Stimulated activated CD4-positive, alpha-beta T cell treated with anti-CD3 and anti-CD28 coated beads, Interleukin-1b, Interleukin-23, amount 100 ng/mL, for 48 hours (primary cell): ENCODE results near the gene RNU6-1.
A peak's percentile ranks its signal among the peaks of the same experiment; 100 is the strongest.

Source experiments
- DNase-seq: peaks from one replicate; pipeline ENCODE4 v3.0.0-alpha.2; 2020

The RNU6-1 gene

GRCh38 chr15:67855842-67856241, 16.0 kb upstream of the RNU6-1 start:
- no peak for DNase-seq

DNA sequence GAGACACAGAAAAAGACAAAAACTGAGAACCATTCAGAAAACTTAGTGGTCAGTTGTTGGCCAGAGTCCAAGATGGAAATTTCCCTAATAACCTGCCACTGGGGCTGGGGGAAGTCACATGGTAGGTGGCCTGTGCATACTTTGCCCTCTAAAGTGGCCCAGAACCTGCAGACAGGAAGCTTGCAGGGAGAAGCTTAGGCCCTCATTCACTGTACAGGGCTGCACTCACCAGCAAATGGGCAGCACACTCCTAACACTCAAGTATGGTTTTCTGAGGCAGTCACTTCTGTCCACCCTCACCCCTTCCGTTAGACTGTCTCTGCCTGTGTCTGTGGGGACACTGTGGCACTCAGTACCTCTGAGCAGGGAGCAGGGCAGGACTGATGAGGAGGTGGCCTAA, 14.5 kb upstream of the RNU6-1 start:
- DNase-seq, result no peak

DNA sequence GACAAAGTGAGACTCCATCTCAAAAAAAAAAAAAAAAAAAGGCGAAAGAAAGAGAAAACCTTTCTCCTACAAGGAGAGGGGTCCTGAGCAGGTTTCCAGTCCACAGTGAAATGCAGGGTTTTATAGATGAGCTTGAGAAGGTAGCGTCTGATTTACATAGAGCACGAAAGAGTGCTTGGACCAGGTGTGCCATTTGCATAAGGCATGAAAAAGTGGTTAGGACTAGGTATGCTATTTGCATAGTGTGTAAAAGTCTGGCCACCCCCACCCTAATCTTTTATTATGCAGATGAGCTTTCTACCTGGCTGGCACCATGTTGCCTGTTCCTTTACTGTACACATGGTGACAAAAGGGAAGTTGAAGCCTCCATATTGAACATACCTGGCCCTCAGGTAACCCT, 13.6 kb upstream of the RNU6-1 start:
- no peak for DNase-seq

DNA sequence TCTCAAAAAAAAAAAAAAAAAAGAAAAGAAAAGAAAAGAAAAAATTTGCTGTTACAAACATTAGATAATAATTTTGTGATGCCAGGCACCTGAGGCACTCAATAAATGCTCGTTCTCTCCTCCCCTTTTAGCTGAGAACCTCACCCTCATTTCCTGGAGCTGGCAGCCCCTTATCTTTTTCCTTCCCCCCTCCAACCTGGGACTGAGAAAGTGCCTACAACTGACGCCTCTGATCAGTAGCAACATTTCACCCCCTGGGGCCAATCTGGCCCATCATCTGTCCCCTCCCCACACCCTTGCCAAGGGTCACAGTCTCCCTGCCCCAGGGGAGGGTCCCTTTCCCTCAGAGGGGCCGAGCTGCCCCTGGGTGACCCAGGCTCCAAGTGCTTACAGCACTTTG, 12.6 kb upstream of the RNU6-1 start:
- no peak for DNase-seq

GRCh38 chr15:67850994-67851571, 11.2 kb upstream of the RNU6-1 start:
- no peak for DNase-seq

DNA sequence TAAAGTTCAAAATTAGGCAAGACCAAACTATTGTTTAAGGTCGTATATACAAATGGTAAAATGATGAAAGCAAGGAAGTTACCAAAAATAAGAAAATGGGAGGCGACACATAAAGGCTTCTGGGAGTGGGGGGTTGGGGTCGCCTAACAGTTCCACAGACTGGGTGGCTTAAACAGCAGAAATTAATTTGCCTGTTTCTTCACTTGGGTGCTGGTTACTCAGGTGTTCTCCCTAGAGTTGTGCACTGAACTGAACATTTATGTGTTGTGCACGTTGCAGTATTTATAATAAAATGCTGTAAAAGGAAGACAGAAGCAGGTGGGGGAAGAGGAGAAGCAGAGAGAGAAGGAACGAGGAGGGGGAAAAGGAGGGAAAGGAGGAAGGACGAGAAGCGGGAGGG, 10.5 kb upstream of the RNU6-1 start:
- no peak for DNase-seq

DNA sequence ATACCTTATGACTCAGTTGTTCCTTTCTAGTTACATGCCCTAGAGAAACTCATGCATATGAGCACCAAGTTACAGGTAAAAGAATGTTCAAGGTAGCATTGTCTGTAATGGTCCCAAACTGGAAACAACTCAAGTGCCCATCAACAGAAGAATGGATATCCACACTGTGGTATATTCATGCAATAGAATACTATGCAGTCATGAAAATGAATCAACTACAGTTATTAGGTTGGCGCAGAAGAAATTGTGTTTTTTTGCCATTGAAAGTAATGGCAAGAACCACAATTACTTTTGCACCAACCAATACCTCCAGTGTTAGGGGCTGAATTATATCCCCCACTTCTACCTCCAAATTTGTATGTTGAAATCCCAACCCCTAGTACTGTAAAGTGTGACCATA, 9.7 kb upstream of the RNU6-1 start:
- no peak for DNase-seq

DNA sequence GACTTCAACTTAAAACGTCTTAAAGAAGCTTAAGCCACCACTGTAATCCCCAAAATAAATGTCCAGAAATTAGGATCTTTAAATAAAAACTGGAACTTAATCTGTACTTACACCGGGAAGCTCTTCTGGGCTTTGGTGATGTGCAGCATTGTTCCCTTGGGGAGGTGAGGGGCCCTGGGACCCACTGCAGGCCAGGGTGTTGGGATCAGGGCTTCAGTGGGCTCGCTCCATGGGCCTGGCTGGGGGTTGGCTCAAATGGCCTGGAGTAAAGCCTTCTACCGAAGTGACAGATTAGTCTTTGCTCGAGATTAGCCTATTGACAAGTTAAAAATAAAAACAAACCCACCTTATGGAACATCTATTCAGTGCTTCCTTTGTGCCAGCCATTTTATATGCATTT, 6.1 kb upstream of the RNU6-1 start:
- DNase-seq, result no peak

GRCh38 chr15:67843571-67844387, 3.9 kb upstream of the RNU6-1 start:
- DNase-seq, result no peak

DNA sequence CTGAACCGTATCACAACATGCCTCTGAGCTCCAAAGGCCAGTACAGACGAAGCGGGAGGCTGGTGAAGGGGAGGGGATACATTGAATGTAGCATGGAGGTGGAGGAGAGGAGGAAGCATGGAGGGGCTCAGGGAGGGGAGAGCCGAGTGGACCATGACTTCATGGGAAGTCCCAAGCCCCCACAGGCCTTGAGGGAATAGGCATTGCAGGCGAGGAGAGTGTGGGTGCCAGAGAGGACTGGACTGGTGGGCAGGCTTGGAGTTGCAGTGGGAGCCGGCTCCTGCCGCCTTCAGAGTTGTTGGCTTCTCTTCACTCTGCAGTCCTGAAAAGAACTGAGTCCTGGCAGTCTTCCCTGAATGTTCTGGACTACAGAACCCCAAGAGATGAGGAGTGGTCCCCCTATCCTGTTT, 3.3 kb upstream of the RNU6-1 start:
- DNase-seq, result no peak

DNA sequence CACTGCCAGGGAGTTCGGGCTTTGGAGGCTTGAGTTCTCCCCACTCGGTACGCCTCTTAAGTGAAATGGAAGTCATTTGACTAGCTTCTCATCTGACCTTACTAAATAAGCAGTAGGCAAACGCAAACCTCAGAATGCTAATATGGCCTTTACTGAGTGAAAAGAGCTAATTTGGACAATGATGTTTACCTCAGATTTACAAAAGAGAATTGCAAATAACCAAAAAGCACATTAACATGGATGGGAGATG, 1.6 kb upstream of the RNU6-1 start:
- no peak for DNase-seq

DNA sequence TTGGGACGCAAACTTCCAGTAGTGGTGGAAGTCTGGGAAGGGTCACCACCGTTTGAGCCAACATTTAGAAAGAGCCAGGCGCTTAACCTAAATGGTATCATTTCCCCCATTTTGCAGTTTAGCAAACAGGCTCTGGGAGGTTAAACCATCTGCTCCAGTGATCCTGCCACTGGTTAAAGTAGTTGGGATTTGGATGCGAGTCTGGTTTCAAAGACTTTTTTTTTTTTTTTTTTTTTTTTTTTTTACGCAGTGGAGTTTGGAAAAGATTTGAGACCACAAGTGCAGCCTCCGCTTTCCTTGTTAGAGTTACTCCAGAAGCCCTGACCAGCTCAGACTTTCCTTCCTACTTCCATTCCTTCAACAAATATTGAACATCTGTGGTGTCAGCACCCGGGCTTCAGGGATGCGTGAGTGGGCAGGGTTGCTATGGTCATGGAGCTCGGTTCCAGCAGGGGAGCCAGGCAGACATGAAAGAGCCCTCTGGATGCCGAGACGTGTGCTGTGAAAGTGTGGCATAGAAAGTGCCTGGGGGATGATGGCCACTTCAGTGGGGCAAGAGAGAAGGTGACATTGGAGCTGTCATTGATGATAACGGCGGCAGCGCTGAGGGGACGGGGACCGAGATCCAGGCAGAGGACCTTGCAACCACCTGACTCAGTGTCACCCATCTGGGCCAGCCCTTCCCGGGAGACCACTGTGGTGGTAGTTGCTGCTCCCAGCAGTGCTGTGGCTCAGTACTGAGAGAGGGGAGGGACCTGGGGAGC, 1.1 kb upstream of the RNU6-1 start:
- no peak for DNase-seq

DNA sequence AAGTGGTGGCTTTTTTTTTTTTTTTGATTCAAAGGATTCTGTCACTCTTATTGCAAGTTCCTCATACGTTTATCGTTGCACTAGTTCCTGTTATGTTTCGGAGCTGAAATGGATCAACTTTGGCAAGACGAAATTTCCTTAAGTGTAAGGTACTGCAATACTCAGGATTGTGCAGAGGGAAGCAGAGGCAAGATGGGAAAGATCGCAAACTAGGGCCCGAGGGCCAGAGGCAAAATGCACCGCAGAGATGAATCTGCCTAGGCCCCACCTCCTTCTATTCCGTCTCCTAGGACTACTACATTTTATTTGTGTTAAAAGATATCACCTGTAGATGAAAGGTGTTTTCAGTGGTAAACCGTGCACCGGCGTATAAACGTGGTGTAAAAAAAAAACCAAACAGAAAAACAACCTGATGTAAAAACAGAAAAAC, 331 bp downstream of the RNU6-1 start:
- no peak for DNase-seq

DNA sequence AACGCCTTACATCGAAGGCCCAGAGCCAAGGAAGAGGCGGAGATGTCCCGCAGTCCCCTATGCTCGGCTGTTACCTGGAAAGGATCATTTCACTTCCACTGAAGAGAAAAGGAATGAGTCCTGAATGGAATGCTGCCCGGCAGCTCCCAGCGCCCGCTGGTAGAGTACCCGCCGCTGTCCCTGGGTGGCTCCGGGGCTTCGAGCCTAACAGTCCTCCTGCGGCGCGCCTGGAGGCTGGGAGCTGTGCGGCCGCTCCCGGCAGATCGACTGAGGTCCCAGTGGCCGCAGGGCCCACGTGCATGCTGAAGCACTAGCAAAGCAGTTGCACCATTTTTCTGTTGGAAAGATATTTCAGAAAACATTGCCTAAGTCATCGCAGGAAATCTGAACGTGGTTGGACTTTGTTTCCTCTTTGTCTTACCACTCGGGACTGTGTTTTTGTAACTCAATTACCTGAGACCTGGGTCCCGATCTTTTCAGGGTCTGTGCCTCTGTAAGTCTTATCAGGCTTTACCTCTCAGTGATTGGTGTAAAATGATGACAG, 984 bp downstream of the RNU6-1 start:
- no peak for DNase-seq

DNA sequence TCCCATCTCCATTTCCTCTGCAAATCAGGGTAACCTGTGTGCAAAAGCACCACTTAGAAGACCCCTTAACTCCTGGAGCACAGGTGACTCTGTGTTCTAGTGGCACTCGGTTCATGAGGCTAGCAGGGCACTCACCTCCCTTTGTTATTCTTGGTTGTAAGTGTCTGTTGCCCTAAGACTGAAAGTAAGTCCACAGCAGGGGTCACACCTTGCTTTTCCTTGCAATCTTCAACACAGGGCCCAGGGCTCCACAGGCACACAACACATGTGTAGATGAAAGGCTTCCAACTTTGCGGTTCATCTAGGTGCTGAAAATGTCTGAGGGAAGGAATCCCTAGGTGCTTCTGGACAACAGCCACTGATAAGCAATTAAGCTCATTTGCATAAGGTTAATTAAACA, 2.9 kb downstream of the RNU6-1 start:
- DNase-seq, result no peak

DNA sequence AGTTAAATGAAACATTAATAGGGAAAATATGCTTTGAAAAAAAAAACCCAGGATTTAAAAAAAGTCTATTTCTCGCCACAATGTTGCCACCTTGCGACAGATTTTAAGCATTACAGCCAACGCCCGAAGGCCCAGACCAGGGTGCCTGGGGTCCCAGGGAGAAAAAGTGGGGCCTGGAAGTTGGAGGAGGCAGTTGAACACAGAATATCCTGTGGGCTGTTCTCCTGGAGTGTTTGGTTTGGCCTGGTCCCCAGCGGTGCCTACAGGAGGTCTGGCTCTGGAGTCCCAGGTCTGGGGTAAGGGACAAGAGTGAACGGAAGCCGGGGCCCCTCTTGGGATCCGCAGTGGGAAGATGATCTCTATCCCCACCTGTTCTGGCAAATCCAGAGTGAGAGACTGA, 3.4 kb downstream of the RNU6-1 start:
- DNase-seq, result peak; percentile 38

DNA sequence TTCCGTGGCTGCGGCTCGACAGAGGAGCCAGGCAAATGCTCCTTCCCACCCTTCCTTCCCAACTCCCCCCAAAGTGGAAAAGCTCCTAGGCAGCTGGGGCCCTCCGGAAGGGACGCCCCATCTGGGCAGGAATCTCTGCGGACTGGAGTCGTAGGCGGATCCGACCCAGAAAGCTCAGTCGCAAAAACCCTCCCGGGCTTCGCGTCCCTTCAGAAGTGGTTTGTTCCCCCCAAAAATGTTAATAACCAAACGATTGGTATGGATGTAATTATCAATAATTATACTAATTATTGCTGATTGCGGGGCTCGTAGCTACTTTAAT, 3.8 kb downstream of the RNU6-1 start:
- no peak for DNase-seq

GRCh38 chr15:67835297-67836133, 4.3 kb downstream of the RNU6-1 start:
- no peak for DNase-seq

DNA sequence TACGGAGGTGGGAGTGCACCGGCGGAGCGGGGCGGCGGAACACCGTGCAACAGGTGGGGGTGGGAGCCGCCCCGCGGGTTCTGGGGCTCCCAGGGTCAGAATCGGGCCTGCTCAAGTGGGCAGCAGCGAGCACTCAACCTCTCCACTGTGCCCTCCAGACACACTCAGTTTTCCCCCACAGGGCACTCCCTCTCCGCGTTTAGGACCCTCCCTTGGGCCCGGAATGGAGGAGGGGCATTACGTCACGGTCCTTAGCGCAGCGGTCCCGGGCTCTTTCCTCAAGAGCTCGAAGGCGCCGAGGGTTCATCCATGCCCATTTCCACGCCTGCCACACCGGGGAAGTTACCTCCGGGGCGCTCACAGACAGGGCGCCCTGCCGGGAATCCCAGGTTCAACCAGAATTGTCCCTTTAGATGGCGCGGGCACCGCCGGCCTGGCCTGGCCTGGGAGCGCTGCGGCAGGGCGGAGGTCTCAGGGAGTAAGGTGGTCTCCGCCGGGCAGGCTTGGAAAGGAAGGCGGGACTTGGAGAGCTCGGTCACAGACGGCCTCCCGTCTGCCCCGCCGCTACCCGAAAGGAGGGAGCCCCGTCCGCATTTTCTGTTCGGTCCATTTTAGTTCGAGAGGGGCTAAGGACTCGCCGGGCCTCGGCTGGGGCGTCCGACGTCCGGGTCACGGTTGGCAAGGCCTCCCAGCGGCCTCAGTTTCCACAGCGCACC, 5.1 kb downstream of the RNU6-1 start:
- no peak for DNase-seq

- no peak for DNase-seq
These were observed 5.9 kb downstream of the RNU6-1 start for GRCh38 chr15:67833710-67834511.

DNA sequence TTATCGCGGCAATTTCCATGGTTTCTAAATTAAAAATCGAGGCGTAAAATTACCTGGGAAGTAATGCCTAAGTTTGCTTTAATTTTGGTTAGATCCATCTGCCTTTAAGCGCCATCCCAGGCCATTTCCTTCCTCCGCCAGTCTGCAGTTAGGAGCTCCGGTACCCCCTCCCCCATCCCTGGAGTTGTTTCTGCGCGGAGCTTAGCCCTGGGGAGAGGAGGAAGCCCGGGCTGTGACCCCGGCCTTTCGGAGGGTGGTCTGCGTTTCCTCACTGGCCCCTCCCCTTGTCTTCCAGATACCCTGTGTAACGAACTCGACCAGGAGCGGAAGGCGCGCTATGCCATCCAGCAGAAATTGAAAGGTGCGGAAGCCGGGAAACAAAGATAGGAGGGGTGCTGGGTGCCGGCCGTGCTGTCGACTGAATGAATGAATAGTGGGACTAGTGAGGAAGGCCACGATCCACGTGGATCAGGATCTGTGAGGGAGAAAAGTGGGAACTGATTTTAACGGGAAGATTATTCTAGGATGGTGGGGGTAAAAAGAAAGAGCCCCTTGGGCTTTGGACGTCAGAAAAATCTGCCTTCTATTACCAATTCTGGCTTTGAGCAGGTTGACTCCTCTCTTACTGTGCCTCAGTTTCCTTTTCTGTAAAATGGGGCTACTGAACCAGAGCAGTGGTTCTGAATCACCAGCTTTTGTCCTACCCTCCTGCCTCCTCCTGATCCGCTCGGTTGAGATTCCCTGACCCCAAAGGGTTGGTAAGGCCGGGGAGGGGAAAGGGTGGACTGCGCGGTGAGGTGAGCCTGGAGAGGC, 6.7 kb downstream of the RNU6-1 start:
- no peak for DNase-seq
